Panc1 (cell line): ENCODE results near the gene TMOD1. TPM values are rescaled to one million over a fixed set of nuclear protein-coding genes. Genes with fewer than 3 reads are reported as not detected.

Experiments used
- ATAC-seq: fragments of 200-7000 bp; cut with Tn5 transposase; 2 replicates; pipeline ENCODE4 v1.9.1; 2020; ENCODE audit warnings: mild to moderate bottlenecking, moderate library complexity
- BruUV-seq: library from RNA; stranded (reverse); fragments of 400-500 nt; replicated peaks from 2 replicates; lab custom pipeline; 2021; lab: Mats Ljungman, UMichigan
- CTCF ChIA-PET: fragments of 300-600 bp; sonication (Branson Sonifier 250); formaldehyde crosslinking; loops from one replicate; lab custom pipeline; 2022; ENCODE audit warnings: antibody characterized with exemption; lab: Charles Lee
- POLR2A ChIA-PET: fragments of 300-600 bp; sonication (Branson Sonifier 250); formaldehyde crosslinking; loops from one replicate; lab custom pipeline; 2022; ENCODE audit warnings: antibody characterized with exemption; lab: Charles Lee
- DNase-seq: peaks from one replicate; pipeline ENCODE4 v3.0.0-alpha.2; 2010; ENCODE audit warnings: low read depth, low spot score
- H3K27ac ChIP-seq: 2 replicates; pipeline ENCODE4 v1.5.1; 2011; ENCODE audit warnings: mild to moderate bottlenecking, low read length, inconsistent platforms
- H3K27me3 ChIP-seq: fragments of 200-500 bp; sonication (Bioruptor generic); 2 replicates; pipeline ENCODE4 v1.6.0; 2014; ENCODE audit warnings: low read length, inconsistent platforms; ENCODE audit not compliant: control insufficient read depth, insufficient read depth
- H3K36me3 ChIP-seq: fragments of 200-500 bp; sonication (Bioruptor generic); 2 replicates; pipeline ENCODE4 v1.5.1; 2014; ENCODE audit warnings: inconsistent platforms, mild to moderate bottlenecking, low read length, moderate library complexity; ENCODE audit not compliant: control insufficient read depth, insufficient read depth
- H3K4me1 ChIP-seq: 2 replicates; pipeline ENCODE4 v1.5.1; 2011; ENCODE audit warnings: inconsistent platforms, mild to moderate bottlenecking, low read length, moderate library complexity; ENCODE audit not compliant: control insufficient read depth, insufficient read depth
- H3K4me3 ChIP-seq, 2 experiments: 2 replicates each; pipeline ENCODE4 v1.5.1; 2011 to 2012; ENCODE audit warnings: low read depth in 2 of 2, low read length in 2 of 2, mild to moderate bottlenecking in 2 of 2, inconsistent platforms in 1 of 2, moderate library complexity in 1 of 2
- H3K9me3 ChIP-seq: fragments of 200-500 bp; sonication (Bioruptor generic); 2 replicates; pipeline ENCODE4 v1.5.1; 2014; ENCODE audit warnings: low read depth, mild to moderate bottlenecking, inconsistent platforms, low read length, moderate library complexity; ENCODE audit not compliant: control insufficient read depth, insufficient read depth
- CTCF ChIP-seq: fragments of 450-650 bp; IDR thresholded peaks from 2 replicates; pipeline ENCODE4 v1.5.1; 2017; ENCODE audit warnings: mild to moderate bottlenecking
- POLR2AphosphoS5 ChIP-seq: IDR thresholded peaks from 2 replicates; pipeline ENCODE4 v1.6.1; 2012; ENCODE audit warnings: mild to moderate bottlenecking, low read depth, low read length, moderate library complexity
- SIN3A ChIP-seq: IDR thresholded peaks from 2 replicates; pipeline ENCODE4 v1.6.1; 2012; ENCODE audit warnings: low read depth, mild to moderate bottlenecking, low read length, moderate library complexity, borderline replicate concordance; ENCODE audit not compliant: insufficient read depth
- TCF7L2 ChIP-seq: IDR thresholded peaks from 2 replicates; pipeline ENCODE4 v1.6.1; 2011; ENCODE audit warnings: mild to moderate bottlenecking, low read depth, low read length, inconsistent platforms
- in situ Hi-C: cut with HindIII; loops from 2 replicates; pipeline ENCODE4 v1.10.0; 2016; ENCODE audit warnings: low sequenced_read_pairs, low pct_unique_long_range_greater_than_20kb
- intact Hi-C: fragments of 100-400 bp; cut with micrococcal nuclease; formaldehyde crosslinking; loops from one replicate; pipeline ENCODE4 v1.10.0; 2022; ENCODE audit not compliant: unreplicated experiment
- total RNA-seq: library from RNA; stranded (reverse); gene quantifications from one replicate; pipeline ENCODE4 v1.2.1, GENCODE V29; 2021; ENCODE audit not compliant: unreplicated experiment
- TF ChIP-seq, protein P1 (sequence below), 2 experiments: IDR thresholded peaks; 2 replicates each; pipeline ENCODE4 v1.6.1; 2011 to 2012; ENCODE audit warnings: low read depth in 2 of 2, control low read depth in 1 of 2, low read length in 1 of 2, mild to moderate bottlenecking in 1 of 2, moderate library complexity in 1 of 2; ENCODE audit not compliant: insufficient read depth in 1 of 2

TMOD1 gene
- total RNA-seq, 1 experiment from 2014 or later: 1.4 TPM

DNA sequence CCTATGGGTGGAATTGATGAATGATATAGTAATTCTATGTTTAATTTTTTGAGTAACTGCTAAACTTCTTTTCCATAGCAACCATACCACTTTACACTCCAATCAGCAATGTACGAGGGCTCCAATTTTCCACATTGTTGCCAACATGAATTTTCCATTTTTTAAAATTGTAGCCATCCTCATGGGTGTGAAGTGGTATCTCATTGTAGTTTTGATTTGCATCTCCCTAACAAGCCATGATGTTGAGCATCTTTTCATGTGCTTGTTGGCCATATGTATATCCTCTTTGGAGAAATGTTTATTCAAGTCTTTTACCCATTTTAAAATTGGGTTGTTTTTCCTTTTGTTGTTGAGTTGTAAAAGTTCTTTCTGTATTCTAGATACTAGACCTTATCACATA, 48.9 kb downstream of the TMOD1 start:
- H3K4me1 ChIP-seq: no peaks in the 10 kb centered on the region
- in situ Hi-C loops (no loop called here), intact Hi-C loops (no loop called here)
- ChIA-PET POLR2A (no interaction called here), CTCF (no interaction called here)
- TF ChIP-seq TCF7L2 (no peak), SIN3A (no peak), CTCF (no peak), POLR2AphosphoS5 (no peak)
- TF ChIP-seq, protein P1, sequence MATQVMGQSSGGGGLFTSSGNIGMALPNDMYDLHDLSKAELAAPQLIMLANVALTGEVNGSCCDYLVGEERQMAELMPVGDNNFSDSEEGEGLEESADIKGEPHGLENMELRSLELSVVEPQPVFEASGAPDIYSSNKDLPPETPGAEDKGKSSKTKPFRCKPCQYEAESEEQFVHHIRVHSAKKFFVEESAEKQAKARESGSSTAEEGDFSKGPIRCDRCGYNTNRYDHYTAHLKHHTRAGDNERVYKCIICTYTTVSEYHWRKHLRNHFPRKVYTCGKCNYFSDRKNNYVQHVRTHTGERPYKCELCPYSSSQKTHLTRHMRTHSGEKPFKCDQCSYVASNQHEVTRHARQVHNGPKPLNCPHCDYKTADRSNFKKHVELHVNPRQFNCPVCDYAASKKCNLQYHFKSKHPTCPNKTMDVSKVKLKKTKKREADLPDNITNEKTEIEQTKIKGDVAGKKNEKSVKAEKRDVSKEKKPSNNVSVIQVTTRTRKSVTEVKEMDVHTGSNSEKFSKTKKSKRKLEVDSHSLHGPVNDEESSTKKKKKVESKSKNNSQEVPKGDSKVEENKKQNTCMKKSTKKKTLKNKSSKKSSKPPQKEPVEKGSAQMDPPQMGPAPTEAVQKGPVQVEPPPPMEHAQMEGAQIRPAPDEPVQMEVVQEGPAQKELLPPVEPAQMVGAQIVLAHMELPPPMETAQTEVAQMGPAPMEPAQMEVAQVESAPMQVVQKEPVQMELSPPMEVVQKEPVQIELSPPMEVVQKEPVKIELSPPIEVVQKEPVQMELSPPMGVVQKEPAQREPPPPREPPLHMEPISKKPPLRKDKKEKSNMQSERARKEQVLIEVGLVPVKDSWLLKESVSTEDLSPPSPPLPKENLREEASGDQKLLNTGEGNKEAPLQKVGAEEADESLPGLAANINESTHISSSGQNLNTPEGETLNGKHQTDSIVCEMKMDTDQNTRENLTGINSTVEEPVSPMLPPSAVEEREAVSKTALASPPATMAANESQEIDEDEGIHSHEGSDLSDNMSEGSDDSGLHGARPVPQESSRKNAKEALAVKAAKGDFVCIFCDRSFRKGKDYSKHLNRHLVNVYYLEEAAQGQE (IDR thresholded peaks at IDR 0.05; ENCODE audit: insufficient read depth in 1 of 2, low read depth in 2 of 2, low read length in 1 of 2): no peak
- no peak overlapping the region for H3K4me3 ChIP-seq
- H3K36me3 ChIP-seq: no peaks in the 10 kb centered on the region
- ATAC-seq (no peak), DNase-seq (no peak)
- no peaks in the 10 kb centered on the region for H3K27me3 ChIP-seq
- no peak overlapping the region for H3K27ac ChIP-seq
- no TSS peak for BruUV-seq
- no peaks in the 10 kb centered on the region for H3K9me3 ChIP-seq

- in situ Hi-C loops: no loop called here
- H3K27ac ChIP-seq: no peak overlapping the region
- H3K27me3 ChIP-seq: no peaks in the 10 kb centered on the region
- H3K4me3 ChIP-seq: no peak overlapping the region
- H3K9me3 ChIP-seq: no peaks in the 10 kb centered on the region
- H3K36me3 ChIP-seq: no peaks in the 10 kb centered on the region
- DNase-seq (no peak), ATAC-seq (no peak)
- BruUV-seq: no TSS peak
- H3K4me1 ChIP-seq: no peaks in the 10 kb centered on the region
- TF ChIP-seq, protein P1 (IDR thresholded peaks at IDR 0.05; ENCODE audit: insufficient read depth in 1 of 2, low read depth in 2 of 2, low read length in 1 of 2): no peak
- TF ChIP-seq POLR2AphosphoS5 (no peak), SIN3A (no peak), TCF7L2 (no peak), CTCF (no peak)
- intact Hi-C loops: no loop called here
- ChIA-PET POLR2A (no interaction called here), CTCF (no interaction called here)
Observed at GRCh38 chr9:97551308-97551707, 49.8 kb downstream of the TMOD1 start.
